GM13977 (cell line): ENCODE measurements around the gene APOL2.
"Not testable (repeated sequence)": the region's sequence is repeated elsewhere in the genome, so short reads cannot be mapped to it uniquely, and the experiment has no call there.

Experiments
- DNase-seq: peaks from one replicate; pipeline ENCODE4 v3.0.0; 2012; ENCODE audit warnings: low spot score
- CTCF ChIP-seq: IDR thresholded peaks from 2 replicates; pipeline ENCODE4 v1.5.1; 2012; ENCODE audit warnings: mild to moderate bottlenecking, control low read depth; ENCODE audit not compliant: insufficient read depth; ENCODE audit errors: extremely low read depth, missing control alignments
- in situ Hi-C: fragments of 300-500 bp; cut with MboI; formaldehyde crosslinking; loops from one replicate; pipeline ENCODE4 v1.12.0; 2022; ENCODE audit warnings: low sequenced_read_pairs, low pct_unique_long_range_greater_than_20kb, mixed read lengths, inconsistent platforms; ENCODE audit not compliant: unreplicated experiment

The APOL2 gene

GRCh38 chr22:36194385-36194784, 44.9 kb downstream of the APOL2 start:
- DNase-seq, result no peak

GRCh38 chr22:36193577-36193976, 45.8 kb downstream of the APOL2 start:
- no peak for TF ChIP-seq CTCF
- DNase-seq, result no peak
- in situ Hi-C loops, result no loop called here

More at GRCh38 chr22:36194385-36194784, 44.9 kb downstream of the APOL2 start:
- TF ChIP-seq CTCF, result no peak
- in situ Hi-C loops, result no loop called here

- no peak for TF ChIP-seq CTCF
- DNase-seq, result no peak
- in situ Hi-C loops, result no loop called here
Observed at GRCh38 chr22:36193171-36193570, 46.2 kb downstream of the APOL2 start.

- in situ Hi-C loops, result no loop called here
- no peak for DNase-seq
- no peak for TF ChIP-seq CTCF
Observed at GRCh38 chr22:36192542-36192941, 46.8 kb downstream of the APOL2 start.

GRCh38 chr22:36191106-36191836, 48.1 kb downstream of the APOL2 start:
- TF ChIP-seq CTCF, result no peak
- in situ Hi-C loops, result no loop called here
- DNase-seq, result no peak

GRCh38 chr22:36187862-36188261, 51.5 kb downstream of the APOL2 start:
- in situ Hi-C loops, DNase-seq: not testable (repeated sequence)

- no peak for DNase-seq
- no peak for TF ChIP-seq CTCF
- in situ Hi-C loops, result no loop called here
Observed at GRCh38 chr22:36185828-36186624, 53.3 kb downstream of the APOL2 start.
